Natural killer cell (primary cell): ENCODE measurements around the gene SLC2A9. TPM values are rescaled to one million over a fixed set of nuclear protein-coding genes. Genes with fewer than 3 reads are reported as not detected.

Experiments used
- ATAC-seq, 3 donors: fragments of 150-1000 bp in 2 of 3; fragments of 200-7000 bp in 1 of 3; cut with Tn5 transposase; 1 replicate in 1 of 3; 2 replicates in 2 of 3; pipeline ENCODE4 v1.10.0; 2021; ENCODE audit warnings: mild to moderate bottlenecking in 2 of 3, moderate library complexity in 2 of 3
- DNase-seq, 2 donors: peaks; one replicate each; pipeline versions ENCODE4 v3.0.0 to v3.0.0-alpha.2; 2013 to 2021; ENCODE audit warnings: mixed read lengths in 1 of 2
- H3K27ac ChIP-seq: one replicate; pipeline ENCODE4 v1.5.1; 2013; ENCODE audit warnings: mild to moderate bottlenecking, low read length
- H3K27me3 ChIP-seq: one replicate; pipeline ENCODE4 v1.6.1; 2013; ENCODE audit warnings: low read length; ENCODE audit not compliant: control insufficient read depth, insufficient read depth
- H3K36me3 ChIP-seq: one replicate; pipeline ENCODE4 v1.6.1; 2013; ENCODE audit warnings: low read length; ENCODE audit not compliant: control insufficient read depth, insufficient read depth
- H3K4me1 ChIP-seq: one replicate; pipeline ENCODE4 v1.6.1; 2013; ENCODE audit warnings: low read length; ENCODE audit not compliant: control insufficient read depth, insufficient read depth
- H3K4me3 ChIP-seq: one replicate; pipeline ENCODE4 v1.5.1; 2013; ENCODE audit warnings: low read length
- H3K9me3 ChIP-seq: one replicate; pipeline ENCODE4 v1.6.1; 2013; ENCODE audit warnings: low read length; ENCODE audit not compliant: control insufficient read depth, insufficient read depth
- H3K27ac Mint-ChIP-seq, 2 donors: one replicate each; pipeline ENCODE4 v1.8.0; 2022; ENCODE audit warnings: mild to moderate bottlenecking in 2 of 2, mixed read lengths in 2 of 2, moderate library complexity in 1 of 2
- H3K27me3 Mint-ChIP-seq, 2 donors: one replicate each; pipeline ENCODE4 v1.8.0; 2022; ENCODE audit warnings: low read depth in 2 of 2, mixed read lengths in 2 of 2
- H3K36me3 Mint-ChIP-seq: one replicate; pipeline ENCODE4 v1.8.0; 2022; ENCODE audit warnings: mixed read lengths
- H3K4me1 Mint-ChIP-seq, 2 donors: one replicate each; pipeline ENCODE4 v1.8.0; 2022; ENCODE audit warnings: mixed read lengths in 2 of 2
- H3K4me3 Mint-ChIP-seq: one replicate; pipeline ENCODE4 v1.8.0; 2022; ENCODE audit warnings: mild to moderate bottlenecking, moderate library complexity, mixed read lengths
- H3K9me3 Mint-ChIP-seq, 2 donors: one replicate each; pipeline ENCODE4 v1.8.0; 2022; ENCODE audit warnings: mixed read lengths in 2 of 2
- CTCF ChIP-seq: fragments of 200-600 bp; IDR thresholded peaks from one replicate; pipeline ENCODE4 v1.8.0; 2022; ENCODE audit warnings: antibody characterized with exemption
- WGBS: methylation state at CpG from one replicate; pipeline ENCODE4 v1.1.7; 2013; ENCODE audit warnings: missing lambda C conversion rate; ENCODE audit not compliant: insufficient coverage; 5-methylcytosine and 5-hydroxymethylcytosine counted together
- intact Hi-C: fragments of 100-400 bp; cut with micrococcal nuclease; formaldehyde crosslinking; loops from one replicate; pipeline ENCODE4 v1.14.2; 2022
- total RNA-seq, 4 donors: library from RNA; stranded (reverse); fragments of 120-200 nt in 1 of 4; gene quantifications; one replicate each; pipeline versions ENCODE4 v1.2.3 to v1.2.4, GENCODE V29; 2013 to 2022

Gene SLC2A9
- total RNA-seq, 3 donors from 2014 or later (not counting 1 experiment from before 2014, with no cell fraction given), result 1.5 to 5.5 (median 3.9) TPM

- Mint-ChIP-seq H3K4me3 (no peak overlapping the region), H3K9me3 (no peaks in the 10 kb centered on the region), H3K4me1 (peaks cover 5 to 20% of the 10 kb centered on the region in 2 donors), H3K27ac (no peak overlapping the region), H3K36me3 (no peaks in the 10 kb centered on the region), H3K27me3 (no peaks in the 10 kb centered on the region)
- DNase-seq (no peak), ATAC-seq (no peak)
- Histone ChIP-seq H3K4me3 (no peak overlapping the region), H3K27me3 (no peaks in the 10 kb centered on the region), H3K4me1 (peaks cover 9% of the 10 kb centered on the region), H3K9me3 (no peaks in the 10 kb centered on the region), H3K36me3 (no peaks in the 10 kb centered on the region), H3K27ac (no peak overlapping the region)
- no peak for TF ChIP-seq CTCF
- 82% methylated on average over 1 of the region's 1 CpG for WGBS
- intact Hi-C loops, result loop anchor here (10.0 kb wide), 2 partner anchors 84 to 306 kb away; no protein-coding TSS in a partner anchor
Observed at GRCh38 chr4:10011277-10011676, 10.0 kb downstream of the SLC2A9 start.

GRCh38 chr4:10009861-10010500 lies 11.3 kb downstream of the SLC2A9 start:
- 74% methylated on average over 3 of the region's 3 CpGs for WGBS
- no peak for ATAC-seq
- H3K4me1 Mint-ChIP-seq, result peaks cover 18 to 29% of the 10 kb centered on the region in 2 donors
- no peaks in the 10 kb centered on the region for H3K27me3 Mint-ChIP-seq
- peaks cover 10% of the 10 kb centered on the region for H3K4me1 ChIP-seq
- TF ChIP-seq CTCF, result no peak
- intact Hi-C loops, result loop anchor here (10.0 kb wide), 2 partner anchors 85 to 305 kb away; no protein-coding TSS in a partner anchor
- no peaks in the 10 kb centered on the region for H3K27me3 ChIP-seq
- H3K9me3 Mint-ChIP-seq, result no peaks in the 10 kb centered on the region
- no peaks in the 10 kb centered on the region for H3K9me3 ChIP-seq
- no peak overlapping the region for H3K27ac ChIP-seq
- H3K27ac Mint-ChIP-seq, result no peak overlapping the region
- H3K36me3 ChIP-seq, result no peaks in the 10 kb centered on the region
- no peak for DNase-seq
- no peak overlapping the region for H3K4me3 ChIP-seq
- H3K36me3 Mint-ChIP-seq, result no peaks in the 10 kb centered on the region
- no peak overlapping the region for H3K4me3 Mint-ChIP-seq

- H3K4me1 ChIP-seq, result peaks cover 10% of the 10 kb centered on the region
- Mint-ChIP-seq H3K27me3 (no peaks in the 10 kb centered on the region), H3K36me3 (no peaks in the 10 kb centered on the region), H3K9me3 (no peaks in the 10 kb centered on the region), H3K4me3 (no peak overlapping the region), H3K4me1 (peaks cover 32 to 42% of the 10 kb centered on the region in 2 donors), H3K27ac (no peak overlapping the region)
- H3K9me3 ChIP-seq, result no peaks in the 10 kb centered on the region
- intact Hi-C loops, result no loop called here
- DNase-seq (no peak), ATAC-seq (no peak)
- H3K4me3 ChIP-seq, result no peak overlapping the region
- no peak for TF ChIP-seq CTCF
- H3K27ac ChIP-seq, result no peak overlapping the region
- no peaks in the 10 kb centered on the region for H3K36me3 ChIP-seq
- WGBS, result 86% methylated on average over 3 of the region's 3 CpGs
- H3K27me3 ChIP-seq, result no peaks in the 10 kb centered on the region
Observed at GRCh38 chr4:10008609-10009005, 12.7 kb downstream of the SLC2A9 start.
